ENCODE measurements around the gene ADAMTSL5. TPM values are rescaled to one million over a fixed set of nuclear protein-coding genes. Genes with fewer than 3 reads are reported as not detected.

ADAMTSL5 gene
- total RNA-seq, 1 donor from 2014 or later: 0.83 TPM

DNA sequence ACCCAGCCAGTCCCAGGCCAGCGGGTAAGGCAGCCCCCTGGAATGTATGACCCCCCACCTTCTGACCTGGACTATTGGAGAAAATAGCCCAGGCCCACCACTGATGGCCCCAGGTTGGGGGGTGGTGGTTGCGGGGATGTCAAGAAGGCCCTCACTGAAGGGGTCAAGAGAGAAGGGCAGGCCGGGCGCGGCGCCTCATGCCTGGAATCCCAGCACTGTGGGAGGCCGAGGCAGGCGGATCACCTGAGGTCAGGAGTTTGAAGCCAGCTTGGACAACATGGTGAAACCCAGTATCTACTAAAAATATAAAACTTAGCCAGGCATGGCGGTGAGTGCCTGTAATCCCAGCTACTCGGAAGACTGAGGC lies 1.5 kb upstream of the ADAMTSL5 start:
- TF ChIP-seq, protein P1, sequence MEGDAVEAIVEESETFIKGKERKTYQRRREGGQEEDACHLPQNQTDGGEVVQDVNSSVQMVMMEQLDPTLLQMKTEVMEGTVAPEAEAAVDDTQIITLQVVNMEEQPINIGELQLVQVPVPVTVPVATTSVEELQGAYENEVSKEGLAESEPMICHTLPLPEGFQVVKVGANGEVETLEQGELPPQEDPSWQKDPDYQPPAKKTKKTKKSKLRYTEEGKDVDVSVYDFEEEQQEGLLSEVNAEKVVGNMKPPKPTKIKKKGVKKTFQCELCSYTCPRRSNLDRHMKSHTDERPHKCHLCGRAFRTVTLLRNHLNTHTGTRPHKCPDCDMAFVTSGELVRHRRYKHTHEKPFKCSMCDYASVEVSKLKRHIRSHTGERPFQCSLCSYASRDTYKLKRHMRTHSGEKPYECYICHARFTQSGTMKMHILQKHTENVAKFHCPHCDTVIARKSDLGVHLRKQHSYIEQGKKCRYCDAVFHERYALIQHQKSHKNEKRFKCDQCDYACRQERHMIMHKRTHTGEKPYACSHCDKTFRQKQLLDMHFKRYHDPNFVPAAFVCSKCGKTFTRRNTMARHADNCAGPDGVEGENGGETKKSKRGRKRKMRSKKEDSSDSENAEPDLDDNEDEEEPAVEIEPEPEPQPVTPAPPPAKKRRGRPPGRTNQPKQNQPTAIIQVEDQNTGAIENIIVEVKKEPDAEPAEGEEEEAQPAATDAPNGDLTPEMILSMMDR (IDR thresholded peaks at IDR 0.05; ENCODE audit: partially characterized antibody, unreplicated experiment): no peak
- no peaks in the 10 kb centered on the region for H3K4me1 Mint-ChIP-seq (ENCODE audit: low read depth, unreplicated experiment)
- DNase-seq: no peak
- H3K4me3 Mint-ChIP-seq (ENCODE audit: unreplicated experiment): no peak overlapping the region
- H3K36me3 Mint-ChIP-seq (ENCODE audit: unreplicated experiment): no peaks in the 10 kb centered on the region
- H3K9me3 Mint-ChIP-seq (ENCODE audit: unreplicated experiment): peaks cover 8% of the 10 kb centered on the region
- no peak overlapping the region for H3K27ac Mint-ChIP-seq (ENCODE audit: unreplicated experiment)
- peaks cover 10% of the 10 kb centered on the region for H3K27me3 Mint-ChIP-seq (ENCODE audit: unreplicated experiment)

DNA sequence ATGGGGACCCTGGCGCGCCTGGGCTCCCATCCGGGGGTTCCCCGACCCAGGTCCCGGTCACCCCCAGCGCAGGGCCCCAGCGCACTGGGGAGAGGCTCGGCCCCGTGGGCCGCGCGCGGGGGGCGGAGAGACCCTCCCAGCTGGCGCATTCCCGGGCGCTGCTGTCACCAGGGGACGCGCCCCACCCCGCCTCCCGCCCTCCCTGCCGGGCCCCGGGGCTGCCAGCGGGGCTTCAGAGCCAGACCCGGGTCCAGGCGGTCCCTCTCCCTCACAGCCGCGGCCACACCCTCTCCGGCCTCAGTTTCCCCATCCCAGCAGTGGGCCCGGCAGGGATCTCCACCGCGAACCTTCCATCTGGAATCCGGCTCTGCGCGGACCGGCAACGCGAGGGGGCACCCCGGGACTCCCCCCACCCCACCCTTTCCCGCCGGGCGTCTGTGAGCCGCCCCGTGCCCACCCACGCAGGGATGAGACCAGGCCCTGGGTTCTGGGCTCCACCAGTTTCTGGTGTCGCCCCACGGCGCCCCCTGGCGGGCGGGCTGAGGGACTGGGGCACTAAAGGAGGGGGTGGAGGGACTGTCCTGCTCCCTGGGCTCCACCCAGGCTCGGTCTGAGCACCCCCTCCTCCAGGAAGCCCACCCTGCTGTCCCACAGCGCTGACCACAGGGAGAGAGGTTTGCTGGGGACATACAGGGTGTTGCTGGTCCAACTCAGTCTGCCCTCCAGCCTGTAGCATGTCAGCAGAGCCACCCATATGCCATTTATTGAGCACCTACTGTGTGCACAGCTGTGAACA lies 878 bp upstream of the ADAMTSL5 start:
- H3K4me1 Mint-ChIP-seq (ENCODE audit: low read depth, unreplicated experiment): no peaks in the 10 kb centered on the region

DNA sequence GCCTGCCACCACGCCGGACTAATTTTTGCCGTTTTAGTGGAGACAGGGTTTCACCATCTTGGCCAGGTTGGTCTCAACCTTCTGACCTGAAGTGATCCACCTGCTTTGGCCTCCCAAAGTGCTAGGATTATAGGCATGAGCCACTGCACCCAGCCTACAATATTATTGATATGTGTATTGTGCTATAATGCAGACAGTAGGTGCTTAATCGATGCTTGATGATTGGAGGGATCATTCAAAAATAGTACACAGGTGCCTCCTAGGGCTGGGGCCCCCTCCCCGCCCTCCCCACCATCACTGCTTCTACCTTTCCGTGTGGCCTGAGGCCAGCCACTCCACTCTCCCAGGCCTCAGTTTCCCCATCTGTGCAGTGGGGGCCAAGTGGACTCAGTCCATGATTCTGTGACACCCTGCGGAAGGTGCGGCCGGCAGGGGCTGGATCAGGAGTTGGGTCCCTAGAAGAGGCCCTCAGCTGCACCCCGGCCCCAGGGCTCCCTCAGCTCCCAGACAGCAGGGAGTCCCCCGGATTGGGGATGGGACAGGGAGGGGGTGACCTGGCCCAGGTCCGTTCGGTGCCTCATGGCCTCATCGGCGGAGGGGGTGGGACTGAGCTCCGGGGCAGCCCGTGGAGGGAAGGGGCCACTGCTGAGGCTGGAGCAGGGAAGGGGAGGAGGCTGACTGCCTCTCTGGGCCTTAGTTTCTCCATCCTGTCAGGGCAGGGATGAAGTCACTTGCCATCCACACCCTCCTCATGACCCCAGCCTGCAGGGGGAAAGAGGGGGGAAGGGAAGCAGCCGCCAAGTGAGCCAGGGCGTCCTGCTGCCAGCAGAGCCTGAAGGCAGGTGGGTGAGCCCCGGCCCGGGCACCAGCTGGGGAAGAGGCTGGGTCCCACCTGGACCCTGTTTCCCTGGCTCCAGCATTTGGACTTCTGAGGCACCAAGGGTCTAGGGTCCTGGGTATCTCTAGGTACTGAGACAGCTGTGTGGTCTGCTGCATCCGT lies 1.2 kb downstream of the ADAMTSL5 start:
- DNase-seq: no peak
- Mint-ChIP-seq H3K4me1 (ENCODE audit: low read depth, unreplicated experiment) (no peaks in the 10 kb centered on the region), H3K4me3 (ENCODE audit: unreplicated experiment) (no peak overlapping the region), H3K36me3 (ENCODE audit: unreplicated experiment) (no peaks in the 10 kb centered on the region), H3K9me3 (ENCODE audit: unreplicated experiment) (peaks cover 7% of the 10 kb centered on the region), H3K27ac (ENCODE audit: unreplicated experiment) (no peak overlapping the region), H3K27me3 (ENCODE audit: unreplicated experiment) (peaks cover 7% of the 10 kb centered on the region)
- TF ChIP-seq, protein P1 (IDR thresholded peaks at IDR 0.05; ENCODE audit: partially characterized antibody, unreplicated experiment): no peak

More for the DNA sequence above, 878 bp upstream of the ADAMTSL5 start:
- Mint-ChIP-seq H3K9me3 (ENCODE audit: unreplicated experiment) (peaks cover 8% of the 10 kb centered on the region), H3K36me3 (ENCODE audit: unreplicated experiment) (no peaks in the 10 kb centered on the region), H3K27me3 (ENCODE audit: unreplicated experiment) (peaks cover 10% of the 10 kb centered on the region), H3K4me3 (ENCODE audit: unreplicated experiment) (no peak overlapping the region), H3K27ac (ENCODE audit: unreplicated experiment) (no peak overlapping the region)
- DNase-seq: no peak
- TF ChIP-seq, protein P1 (IDR thresholded peaks at IDR 0.05; ENCODE audit: partially characterized antibody, unreplicated experiment): peak; percentile 69

DNA sequence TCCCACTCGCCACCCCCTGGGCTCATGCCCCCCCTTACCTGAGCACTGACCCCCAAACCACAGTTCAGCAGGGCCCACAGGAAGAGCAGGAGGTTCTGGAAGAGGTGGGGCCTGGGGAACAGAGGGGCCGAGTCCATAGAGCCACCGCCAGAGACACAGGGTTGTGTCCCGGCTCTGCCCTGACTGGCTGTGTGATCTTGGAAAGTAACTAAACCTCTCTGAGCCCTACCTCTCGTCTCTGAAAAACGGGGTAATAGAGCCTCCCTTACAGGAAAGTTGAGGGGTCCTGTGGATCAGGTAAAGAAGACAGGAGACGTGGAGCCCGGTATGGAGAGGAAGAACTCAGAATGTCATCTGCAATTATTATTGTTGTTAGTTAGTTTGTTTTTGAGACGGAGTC lies 2.0 kb downstream of the ADAMTSL5 start:
- H3K4me3 Mint-ChIP-seq (ENCODE audit: unreplicated experiment): no peak overlapping the region
- peaks cover 9% of the 10 kb centered on the region for H3K9me3 Mint-ChIP-seq (ENCODE audit: unreplicated experiment)
- H3K27ac Mint-ChIP-seq (ENCODE audit: unreplicated experiment): no peak overlapping the region
- TF ChIP-seq, protein P1 (IDR thresholded peaks at IDR 0.05; ENCODE audit: partially characterized antibody, unreplicated experiment): no peak
- no peak for DNase-seq
- peaks cover 7% of the 10 kb centered on the region for H3K27me3 Mint-ChIP-seq (ENCODE audit: unreplicated experiment)
- no peaks in the 10 kb centered on the region for H3K4me1 Mint-ChIP-seq (ENCODE audit: low read depth, unreplicated experiment)
- no peaks in the 10 kb centered on the region for H3K36me3 Mint-ChIP-seq (ENCODE audit: unreplicated experiment)

Data from glutamatergic neuron (in vitro differentiated cells).